Liver (tissue), 9 donors: ENCODE results near the gene SNRK. TPM values are rescaled to one million over a fixed set of nuclear protein-coding genes. Genes with fewer than 3 reads are reported as not detected.
A peak's percentile ranks its signal among the peaks of the same experiment; 100 is the strongest.

Experiments used
- DNase-seq: peaks from one replicate; pipeline ENCODE4 v3.0.0-alpha.2; 2017; ENCODE audit warnings: low spot score
- H3K27ac ChIP-seq, 2 donors: one replicate each; pipeline ENCODE4 v1.7.0; 2013; ENCODE audit warnings: inconsistent platforms in 2 of 2, low read length in 2 of 2, control low read depth in 1 of 2, low read depth in 1 of 2, mild to moderate bottlenecking in 1 of 2
- H3K27me3 ChIP-seq, 4 donors: one replicate each; pipeline versions ENCODE4 v1.6.1 to v1.7.0; 2013; ENCODE audit warnings: low read length in 3 of 4, inconsistent platforms in 1 of 4, mild to moderate bottlenecking in 1 of 4, moderate library complexity in 1 of 4; ENCODE audit not compliant: control insufficient read depth in 4 of 4, insufficient read depth in 4 of 4
- H3K36me3 ChIP-seq, 4 donors: one replicate each; pipeline versions ENCODE4 v1.6.1 to v1.7.0; 2013; ENCODE audit warnings: low read length in 3 of 4, mild to moderate bottlenecking in 3 of 4, low read depth in 1 of 4, moderate library complexity in 1 of 4; ENCODE audit not compliant: control insufficient read depth in 4 of 4, insufficient read depth in 3 of 4
- H3K4me1 ChIP-seq, 4 donors: one replicate each; pipeline versions ENCODE4 v1.6.1 to v1.7.0; 2013; ENCODE audit warnings: low read length in 3 of 4, mild to moderate bottlenecking in 3 of 4, moderate library complexity in 1 of 4; ENCODE audit not compliant: control insufficient read depth in 4 of 4, insufficient read depth in 4 of 4
- H3K4me3 ChIP-seq, 3 donors: one replicate each; pipeline versions ENCODE4 v1.6.1 to v1.7.0; 2013; ENCODE audit warnings: low read length in 3 of 3, control low read depth in 1 of 3, low read depth in 1 of 3, mild to moderate bottlenecking in 1 of 3
- H3K9ac ChIP-seq, 2 donors: one replicate each; pipeline ENCODE4 v1.7.0; 2013; ENCODE audit warnings: low read length in 2 of 2, mild to moderate bottlenecking in 2 of 2, moderate library complexity in 2 of 2, control low read depth in 1 of 2, low read depth in 1 of 2
- H3K9me3 ChIP-seq, 4 donors: one replicate each; pipeline versions ENCODE4 v1.6.1 to v1.7.0; 2013; ENCODE audit warnings: low read length in 3 of 4; ENCODE audit not compliant: control insufficient read depth in 4 of 4
- EGR1 ChIP-seq, 2 donors: IDR thresholded peaks; 2 replicates each; pipeline ENCODE4 v1.6.1; 2016 to 2018; ENCODE audit warnings: antibody characterized with exemption in 2 of 2, low read depth in 2 of 2
- FOXA1 ChIP-seq: IDR thresholded peaks from 2 replicates; pipeline ENCODE4 v1.6.1; 2016; ENCODE audit warnings: antibody characterized with exemption
- FOXA2 ChIP-seq: IDR thresholded peaks from 2 replicates; pipeline ENCODE4 v1.6.1; 2016; ENCODE audit warnings: antibody characterized with exemption
- GABPA ChIP-seq, 2 donors: IDR thresholded peaks in 1 of 2; conservative IDR thresholded peaks in 1 of 2; 2 replicates each; pipeline ENCODE4 v1.6.1; 2016; ENCODE audit warnings: antibody characterized with exemption in 2 of 2, mild to moderate bottlenecking in 1 of 2, moderate library complexity in 1 of 2
- HNF4A ChIP-seq, 2 donors: conservative IDR thresholded peaks; 2 replicates each; pipeline ENCODE4 v1.6.1; 2016; ENCODE audit warnings: antibody characterized with exemption in 2 of 2, mild to moderate bottlenecking in 2 of 2
- HNF4G ChIP-seq: IDR thresholded peaks from 2 replicates; pipeline ENCODE4 v1.6.1; 2016; ENCODE audit warnings: antibody characterized with exemption
- JUND ChIP-seq, 2 donors: IDR thresholded peaks; 2 replicates each; pipeline ENCODE4 v1.6.1; 2016; ENCODE audit warnings: antibody characterized with exemption in 2 of 2
- NR2F2 ChIP-seq: IDR thresholded peaks from 2 replicates; pipeline ENCODE4 v1.6.1; 2016; ENCODE audit warnings: antibody characterized with exemption
- RAD21 ChIP-seq, 2 donors: IDR thresholded peaks; 2 replicates each; pipeline ENCODE4 v1.6.1; 2016; ENCODE audit warnings: antibody characterized with exemption in 2 of 2, mild to moderate bottlenecking in 2 of 2
- REST ChIP-seq: IDR thresholded peaks from 2 replicates; pipeline ENCODE4 v1.6.1; 2016; ENCODE audit warnings: antibody characterized with exemption, mild to moderate bottlenecking
- RXRA ChIP-seq, 2 donors: IDR thresholded peaks; 2 replicates each; pipeline ENCODE4 v1.6.1; 2017 to 2018; ENCODE audit warnings: antibody characterized with exemption in 2 of 2, mild to moderate bottlenecking in 1 of 2
- SP1 ChIP-seq: IDR thresholded peaks from 2 replicates; pipeline ENCODE4 v1.6.1; 2018; ENCODE audit warnings: antibody characterized with exemption, mild to moderate bottlenecking
- TAF1 ChIP-seq: conservative IDR thresholded peaks from 2 replicates; pipeline ENCODE4 v1.6.1; 2016; ENCODE audit warnings: antibody characterized with exemption, mild to moderate bottlenecking
- YY1 ChIP-seq: IDR thresholded peaks from 2 replicates; pipeline ENCODE4 v1.6.1; 2016; ENCODE audit warnings: antibody characterized with exemption, mild to moderate bottlenecking
- WGBS: extraction: QIAGEN DNeasy Blood & Tissue Kit; methylation state at CpG from one replicate; pipeline ENCODE4 v1.1.7; 2013; 5-methylcytosine and 5-hydroxymethylcytosine counted together
- polyA plus RNA-seq, 2 donors: library from polyadenylated mRNA; stranded (reverse) in 1 of 2; unstranded in 1 of 2; fragments of 200-250 nt in 1 of 2; fragments of >200 nt in 1 of 2; fragmentation: Nextera tagmentation in 1 of 2; extraction: Ambion mirVana in 1 of 2; gene quantifications; one replicate each; pipeline versions ENCODE4 v1.2.1 to v1.2.3, GENCODE V29; 2013 to 2015
- total RNA-seq, 2 donors: library from RNA; depleted of rRNA; stranded (reverse); fragments of >200 nt; gene quantifications; one replicate each; pipeline ENCODE4 v1.2.3, GENCODE V29; 2014
- TF ChIP-seq, protein P1 (sequence below): IDR thresholded peaks from 2 replicates; pipeline ENCODE4 v1.6.1; 2016; ENCODE audit warnings: antibody characterized with exemption
- TF ChIP-seq, protein P2 (sequence below): IDR thresholded peaks from 2 replicates; pipeline ENCODE4 v1.6.1; 2016; ENCODE audit warnings: antibody characterized with exemption
- TF ChIP-seq, protein P3 (sequence below): fragments of 150-350 bp; IDR thresholded peaks from 2 replicates; pipeline ENCODE4 v1.5.1; 2017; ENCODE audit warnings: improper control_type of control experiment, low read depth, low read length; ENCODE audit not compliant: missing input control
- TF ChIP-seq, protein P4 (sequence below): IDR thresholded peaks from 2 replicates; pipeline ENCODE4 v1.6.1; 2016; ENCODE audit warnings: antibody characterized with exemption
- donor health status: healthy.
- donor health status: healthy.
- donor health status: healthy.
- donor health status: healthy.
- donor health status: healthy.

The SNRK gene
- total and polyA plus RNA-seq, 4 donors: 5.8 to 28.5 (median 14.6) TPM

- peak overlapping the region; percentile 42 to 93 (median 76) for H3K4me3 ChIP-seq
- DNase-seq: no peak
- no peaks in the 10 kb centered on the region for H3K27me3 ChIP-seq
- no peaks in the 10 kb centered on the region for H3K9me3 ChIP-seq
- TF ChIP-seq RXRA (IDR thresholded peaks at IDR 0.05) (no peak), FOXA1 (no peak), YY1 (peak; percentile 48), NR2F2 (no peak), EGR1 (IDR thresholded peaks at IDR 0.05; ENCODE audit: low read depth in 2 of 2) (no peak)
- TF ChIP-seq, protein P1, sequence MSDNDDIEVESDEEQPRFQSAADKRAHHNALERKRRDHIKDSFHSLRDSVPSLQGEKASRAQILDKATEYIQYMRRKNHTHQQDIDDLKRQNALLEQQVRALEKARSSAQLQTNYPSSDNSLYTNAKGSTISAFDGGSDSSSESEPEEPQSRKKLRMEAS: no peak
- TF ChIP-seq, protein P2, sequence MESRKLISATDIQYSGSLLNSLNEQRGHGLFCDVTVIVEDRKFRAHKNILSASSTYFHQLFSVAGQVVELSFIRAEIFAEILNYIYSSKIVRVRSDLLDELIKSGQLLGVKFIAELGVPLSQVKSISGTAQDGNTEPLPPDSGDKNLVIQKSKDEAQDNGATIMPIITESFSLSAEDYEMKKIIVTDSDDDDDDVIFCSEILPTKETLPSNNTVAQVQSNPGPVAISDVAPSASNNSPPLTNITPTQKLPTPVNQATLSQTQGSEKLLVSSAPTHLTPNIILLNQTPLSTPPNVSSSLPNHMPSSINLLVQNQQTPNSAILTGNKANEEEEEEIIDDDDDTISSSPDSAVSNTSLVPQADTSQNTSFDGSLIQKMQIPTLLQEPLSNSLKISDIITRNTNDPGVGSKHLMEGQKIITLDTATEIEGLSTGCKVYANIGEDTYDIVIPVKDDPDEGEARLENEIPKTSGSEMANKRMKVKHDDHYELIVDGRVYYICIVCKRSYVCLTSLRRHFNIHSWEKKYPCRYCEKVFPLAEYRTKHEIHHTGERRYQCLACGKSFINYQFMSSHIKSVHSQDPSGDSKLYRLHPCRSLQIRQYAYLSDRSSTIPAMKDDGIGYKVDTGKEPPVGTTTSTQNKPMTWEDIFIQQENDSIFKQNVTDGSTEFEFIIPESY: no peak
- peak overlapping the region; percentile 92 to 95 for H3K27ac ChIP-seq
- WGBS: under 1% methylated on average over 2 of the region's 2 CpGs
- no peaks in the 10 kb centered on the region for H3K36me3 ChIP-seq
- peak overlapping the region; percentile 97 to 99 for H3K9ac ChIP-seq
- H3K4me1 ChIP-seq: peaks cover 4 to 52% (median 28%) of the 10 kb centered on the region in 4 donors
Observed at GRCh38 chr3:43288366-43288765, 2.0 kb downstream of the SNRK start.

DNA sequence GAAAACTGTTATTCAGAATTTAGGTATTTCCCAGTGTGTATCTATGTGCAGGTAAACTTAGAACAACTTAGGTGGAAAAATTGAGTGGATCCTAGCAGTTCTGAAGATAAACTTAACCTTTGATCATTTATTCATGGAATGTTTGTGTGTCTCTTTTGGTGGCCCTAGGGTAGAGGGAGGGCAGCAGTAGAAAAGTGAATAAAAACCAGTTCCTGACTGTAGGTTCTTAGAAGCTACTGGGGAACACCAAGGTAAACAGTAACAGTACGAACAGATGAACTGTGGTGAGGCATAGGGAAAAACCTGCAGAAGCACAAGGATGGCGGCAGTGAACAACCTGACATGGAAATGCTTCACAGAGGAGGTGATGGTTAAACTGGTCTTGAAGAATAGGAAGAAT, 2.5 kb downstream of the SNRK start:
- no peak for DNase-seq
- H3K4me3 ChIP-seq: peak overlapping the region; percentile 42 to 93 (median 76)
- peak overlapping the region; percentile 72 to 99 for H3K9ac ChIP-seq
- H3K4me1 ChIP-seq: peaks cover 4 to 52% (median 29%) of the 10 kb centered on the region in 4 donors
- no peaks in the 10 kb centered on the region for H3K27me3 ChIP-seq
- H3K36me3 ChIP-seq: no peaks in the 10 kb centered on the region
- no peaks in the 10 kb centered on the region for H3K9me3 ChIP-seq
- peak overlapping the region; percentile 92 to 95 for H3K27ac ChIP-seq
- peak; percentile 53 to 73 for TF ChIP-seq HNF4A (conservative IDR thresholded peaks at IDR 0.05)
- peak; percentile 43 for TF ChIP-seq SP1
- peak; percentile 9 for TF ChIP-seq YY1
- TF ChIP-seq FOXA1: no peak
- no peak for TF ChIP-seq TAF1
- peak in 1 of 2 donors; percentile 28 for TF ChIP-seq EGR1 (IDR thresholded peaks at IDR 0.05; ENCODE audit: low read depth in 2 of 2)
- peak in 1 of 2 donors; percentile 74 for TF ChIP-seq RXRA (IDR thresholded peaks at IDR 0.05)
- TF ChIP-seq JUND (IDR thresholded peaks at IDR 0.05): peak in 1 of 2 donors; percentile 92
- WGBS: 28% methylated on average over 2 of the region's 2 CpGs

DNA sequence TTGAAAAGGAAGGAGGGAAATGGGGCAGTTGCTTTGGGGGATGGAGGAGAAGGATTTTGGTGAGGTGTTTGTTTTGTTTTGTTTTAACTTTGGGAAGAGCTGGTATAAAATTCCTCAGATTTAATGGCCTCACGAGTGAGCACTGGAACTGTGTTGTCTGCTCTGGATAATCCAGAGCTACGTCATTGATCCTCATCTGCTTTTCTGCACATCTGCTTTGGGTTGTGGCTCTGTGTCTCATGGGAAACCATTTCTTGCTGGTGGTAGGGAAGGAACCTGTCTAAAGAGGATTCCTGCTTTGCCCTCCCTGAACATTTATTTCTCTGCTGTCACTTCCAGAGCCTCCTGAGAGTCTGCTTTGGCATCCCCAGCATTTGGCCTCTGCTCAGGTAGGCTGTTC, 3.1 kb downstream of the SNRK start:
- H3K9ac ChIP-seq: peak overlapping the region; percentile 39 to 50
- TF ChIP-seq, protein P3, sequence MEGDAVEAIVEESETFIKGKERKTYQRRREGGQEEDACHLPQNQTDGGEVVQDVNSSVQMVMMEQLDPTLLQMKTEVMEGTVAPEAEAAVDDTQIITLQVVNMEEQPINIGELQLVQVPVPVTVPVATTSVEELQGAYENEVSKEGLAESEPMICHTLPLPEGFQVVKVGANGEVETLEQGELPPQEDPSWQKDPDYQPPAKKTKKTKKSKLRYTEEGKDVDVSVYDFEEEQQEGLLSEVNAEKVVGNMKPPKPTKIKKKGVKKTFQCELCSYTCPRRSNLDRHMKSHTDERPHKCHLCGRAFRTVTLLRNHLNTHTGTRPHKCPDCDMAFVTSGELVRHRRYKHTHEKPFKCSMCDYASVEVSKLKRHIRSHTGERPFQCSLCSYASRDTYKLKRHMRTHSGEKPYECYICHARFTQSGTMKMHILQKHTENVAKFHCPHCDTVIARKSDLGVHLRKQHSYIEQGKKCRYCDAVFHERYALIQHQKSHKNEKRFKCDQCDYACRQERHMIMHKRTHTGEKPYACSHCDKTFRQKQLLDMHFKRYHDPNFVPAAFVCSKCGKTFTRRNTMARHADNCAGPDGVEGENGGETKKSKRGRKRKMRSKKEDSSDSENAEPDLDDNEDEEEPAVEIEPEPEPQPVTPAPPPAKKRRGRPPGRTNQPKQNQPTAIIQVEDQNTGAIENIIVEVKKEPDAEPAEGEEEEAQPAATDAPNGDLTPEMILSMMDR: no peak
- TF ChIP-seq, protein P2: no peak
- no peak for TF ChIP-seq REST
- no peak for TF ChIP-seq EGR1 (IDR thresholded peaks at IDR 0.05; ENCODE audit: low read depth in 2 of 2)
- TF ChIP-seq NR2F2: no peak
- TF ChIP-seq, protein P4, sequence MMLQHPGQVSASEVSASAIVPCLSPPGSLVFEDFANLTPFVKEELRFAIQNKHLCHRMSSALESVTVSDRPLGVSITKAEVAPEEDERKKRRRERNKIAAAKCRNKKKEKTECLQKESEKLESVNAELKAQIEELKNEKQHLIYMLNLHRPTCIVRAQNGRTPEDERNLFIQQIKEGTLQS: no peak
- no peak for TF ChIP-seq JUND (IDR thresholded peaks at IDR 0.05)
- no peak for TF ChIP-seq YY1
- TF ChIP-seq RAD21 (IDR thresholded peaks at IDR 0.05): no peak
- no peak for TF ChIP-seq HNF4A (conservative IDR thresholded peaks at IDR 0.05)
- TF ChIP-seq SP1: no peak
- TF ChIP-seq FOXA2: no peak
- no peak for TF ChIP-seq HNF4G
- no peak for TF ChIP-seq GABPA (IDR thresholded peaks at IDR 0.05 in 1 of 2, conservative IDR thresholded peaks at IDR 0.05 in 1 of 2)

More for the DNA sequence above, 3.1 kb downstream of the SNRK start:
- H3K9me3 ChIP-seq: no peaks in the 10 kb centered on the region
- 47% methylated on average over 2 of the region's 2 CpGs for whole genome bisulfite sequencing
- H3K4me1 ChIP-seq: peaks cover 4 to 54% (median 32%) of the 10 kb centered on the region in 4 donors
- H3K4me3 ChIP-seq: peak overlapping the region; percentile 42 to 93 (median 58)
- no peak for DNase-seq
- no peaks in the 10 kb centered on the region for H3K27me3 ChIP-seq
- peak overlapping the region; percentile 92 to 95 for H3K27ac ChIP-seq
- no peaks in the 10 kb centered on the region for H3K36me3 ChIP-seq
